ENCODE measurements around the gene CCNI. TPM values are rescaled to one million over a fixed set of nuclear protein-coding genes. Genes with fewer than 3 reads are reported as not detected.

CCNI gene
- total RNA-seq, 1 experiment from 2014 or later: 240 TPM

DNA sequence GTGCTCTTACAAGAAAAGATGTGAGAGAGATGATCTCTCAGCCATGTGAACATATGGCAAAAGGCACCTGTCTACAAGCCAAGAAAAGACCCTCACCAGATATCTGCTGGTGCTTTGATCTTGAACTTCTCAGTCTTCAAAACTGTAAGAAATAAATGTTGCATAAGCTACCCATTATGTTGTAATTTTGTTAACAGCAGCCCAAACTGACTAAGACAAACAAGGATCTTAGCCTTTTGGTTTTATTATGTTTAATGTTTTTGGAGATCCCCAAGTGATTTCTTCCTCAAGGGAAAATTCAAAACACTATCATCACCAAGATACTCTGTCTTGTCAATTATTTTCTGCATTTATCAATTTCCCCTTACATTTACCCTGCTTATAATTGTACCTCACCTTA, 21.8 kb upstream of the CCNI start:
- Mint-ChIP-seq H3K36me3 (ENCODE audit: insufficient read depth in 1 of 3, low read depth in 3 of 3) (no peaks in the 10 kb centered on the region), H3K27ac (no peak overlapping the region), H3K27me3 (ENCODE audit: low read depth) (no peaks in the 10 kb centered on the region), H3K4me3 (no peak overlapping the region), H3K4me1 (peaks cover 10 to 11% of the 10 kb centered on the region in 2 experiments), H3K9me3 (no peaks in the 10 kb centered on the region)
- TF ChIP-seq, protein P1, sequence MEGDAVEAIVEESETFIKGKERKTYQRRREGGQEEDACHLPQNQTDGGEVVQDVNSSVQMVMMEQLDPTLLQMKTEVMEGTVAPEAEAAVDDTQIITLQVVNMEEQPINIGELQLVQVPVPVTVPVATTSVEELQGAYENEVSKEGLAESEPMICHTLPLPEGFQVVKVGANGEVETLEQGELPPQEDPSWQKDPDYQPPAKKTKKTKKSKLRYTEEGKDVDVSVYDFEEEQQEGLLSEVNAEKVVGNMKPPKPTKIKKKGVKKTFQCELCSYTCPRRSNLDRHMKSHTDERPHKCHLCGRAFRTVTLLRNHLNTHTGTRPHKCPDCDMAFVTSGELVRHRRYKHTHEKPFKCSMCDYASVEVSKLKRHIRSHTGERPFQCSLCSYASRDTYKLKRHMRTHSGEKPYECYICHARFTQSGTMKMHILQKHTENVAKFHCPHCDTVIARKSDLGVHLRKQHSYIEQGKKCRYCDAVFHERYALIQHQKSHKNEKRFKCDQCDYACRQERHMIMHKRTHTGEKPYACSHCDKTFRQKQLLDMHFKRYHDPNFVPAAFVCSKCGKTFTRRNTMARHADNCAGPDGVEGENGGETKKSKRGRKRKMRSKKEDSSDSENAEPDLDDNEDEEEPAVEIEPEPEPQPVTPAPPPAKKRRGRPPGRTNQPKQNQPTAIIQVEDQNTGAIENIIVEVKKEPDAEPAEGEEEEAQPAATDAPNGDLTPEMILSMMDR (conservative IDR thresholded peaks at IDR 0.05): no peak
- no peaks in the 10 kb centered on the region for H3K4me1 ChIP-seq (ENCODE audit: insufficient read depth, low read length)
- no peak for DNase-seq
- no peak overlapping the region for H4K8ac ChIP-seq (replicated peaks; ENCODE audit: insufficient read length, low read depth, low read length)
- H2BK15ac ChIP-seq (ENCODE audit: low read depth, low read length): no peak overlapping the region
- H3K4me2 ChIP-seq (ENCODE audit: insufficient read depth, insufficient read length, low read length): no peak overlapping the region
- H3K9ac ChIP-seq (ENCODE audit: extremely low read depth, insufficient read length, low read length): no peak overlapping the region
- no peak overlapping the region for H3K27ac ChIP-seq (ENCODE audit: insufficient read length, low read depth, low read length)
- no peak overlapping the region for H2AK5ac ChIP-seq (ENCODE audit: insufficient read length, low read length)
- no peak overlapping the region for H2BK12ac ChIP-seq (ENCODE audit: insufficient read length, low read depth, low read length)
- no peak overlapping the region for H2BK20ac ChIP-seq (ENCODE audit: low read depth, low read length, poor library complexity, severe bottlenecking)
- no peaks in the 10 kb centered on the region for H3K23me2 ChIP-seq (ENCODE audit: insufficient read length, low read depth, low read length, poor library complexity, severe bottlenecking)
- H2BK120ac ChIP-seq (ENCODE audit: low read depth, low read length, poor library complexity, severe bottlenecking): no peak overlapping the region
- H4K20me1 ChIP-seq (ENCODE audit: control insufficient read depth, insufficient read depth, insufficient read length): no peaks in the 10 kb centered on the region
- no peaks in the 10 kb centered on the region for H3K79me2 ChIP-seq (ENCODE audit: insufficient read depth, low read length)
- no peak overlapping the region for H3K14ac ChIP-seq (ENCODE audit: insufficient read depth, low read length)
- no peaks in the 10 kb centered on the region for H3K9me3 ChIP-seq (ENCODE audit: control insufficient read depth, low read depth, low read length)
- no peak overlapping the region for H3K4ac ChIP-seq (ENCODE audit: low read depth, low read length)
- no peak overlapping the region for H2BK5ac ChIP-seq (ENCODE audit: insufficient read length, low read length)
- H4K5ac ChIP-seq (ENCODE audit: insufficient read length, low read depth, low read length): no peak overlapping the region
- no peak overlapping the region for H4K91ac ChIP-seq (ENCODE audit: insufficient read length, low read depth, low read length)
- no peaks in the 10 kb centered on the region for H3K79me1 ChIP-seq (ENCODE audit: insufficient read depth, low read depth, low read length, poor library complexity, severe bottlenecking)
- no peak overlapping the region for H3K56ac ChIP-seq (ENCODE audit: insufficient read length, low read depth, low read length)
- H3K23ac ChIP-seq (ENCODE audit: insufficient read length, low read depth, low read length): no peak overlapping the region
- H3K18ac ChIP-seq (ENCODE audit: insufficient read length, low read depth, low read length): no peak overlapping the region
- no peaks in the 10 kb centered on the region for H3K27me3 ChIP-seq (ENCODE audit: insufficient read depth, low read length)
- H2AFZ ChIP-seq (ENCODE audit: low read length): no peak overlapping the region
- H3T11ph ChIP-seq (ENCODE audit: low read length): no peak overlapping the region
